ENCODE results near the gene DCUN1D3.

- TF ChIP-seq CTCF (IDR thresholded peaks at IDR 0.05): no peak
- no peak for TF ChIP-seq POLR2A (IDR thresholded peaks at IDR 0.05)
Observed at GRCh38 chr16:20853981-20854620, 46.1 kb downstream of the DCUN1D3 start.

Data from uterus (tissue), 2 donors.